Jurkat, Clone E6-1 (cell line): ENCODE data around the gene RPGRIP1.
A peak's percentile ranks its signal among the peaks of the same experiment; 100 is the strongest.
"Not testable (repeated sequence)": the region's sequence is repeated elsewhere in the genome, so short reads cannot be mapped to it uniquely, and the experiment has no call there.

Experiments
- DNase-seq: peaks from one replicate; pipeline ENCODE4 v3.0.0-alpha.2; 2011; ENCODE audit warnings: low read depth, low spot score
- H3K4me3 ChIP-seq: 2 replicates; pipeline ENCODE4 v1.5.1; 2011; ENCODE audit warnings: mild to moderate bottlenecking, low read length, control low read depth, moderate library complexity

RPGRIP1 gene

GRCh38 chr14:21257394-21257909 lies 22.4 kb upstream of the RPGRIP1 start:
- no peak overlapping the region for H3K4me3 ChIP-seq
- no peak for DNase-seq

DNA sequence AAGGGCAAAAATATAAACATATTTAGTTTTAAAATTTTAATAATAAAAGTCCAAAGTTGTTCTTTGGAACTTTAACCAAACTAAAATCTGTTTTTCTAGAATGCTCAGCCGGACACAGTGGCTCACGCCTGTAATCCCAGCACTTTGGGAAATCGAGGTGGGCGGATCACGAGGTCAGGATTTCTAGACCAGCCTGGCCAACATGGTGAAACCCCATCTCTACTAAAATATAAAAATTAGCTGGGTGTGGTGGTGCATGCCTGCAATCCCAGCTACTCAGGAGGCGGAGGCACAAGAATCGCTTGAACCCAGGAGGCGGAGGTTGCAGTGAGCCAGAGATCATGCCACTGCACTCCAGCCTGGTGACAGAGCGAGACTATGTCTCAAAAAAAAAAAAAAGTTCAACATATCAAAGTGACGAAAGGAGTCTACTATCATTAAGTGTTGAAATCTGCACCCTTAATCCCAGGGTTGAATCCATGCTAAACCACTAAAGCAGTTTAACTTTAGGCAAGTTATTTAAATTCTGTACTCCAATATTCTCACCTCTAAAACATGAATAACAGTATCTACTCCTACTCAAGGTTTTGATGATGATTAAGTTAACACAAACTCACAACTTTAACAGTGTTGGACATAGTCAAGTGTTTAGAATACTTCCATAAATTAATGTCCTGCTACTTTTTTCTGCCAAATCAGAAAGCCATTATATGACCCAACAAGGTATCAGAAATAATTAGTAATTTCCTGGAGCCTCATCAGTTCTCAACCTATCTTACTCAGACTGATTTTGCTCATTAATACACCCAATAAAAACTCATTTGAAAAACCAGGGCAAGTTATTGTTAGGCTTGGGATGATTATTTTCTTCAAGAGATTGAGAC lies 21.6 kb upstream of the RPGRIP1 start:
- no peak for DNase-seq
- H3K4me3 ChIP-seq: no peak overlapping the region

GRCh38 chr14:21258889-21259787 lies 20.7 kb upstream of the RPGRIP1 start:
- no peak overlapping the region for H3K4me3 ChIP-seq
- DNase-seq: no peak

- H3K4me3 ChIP-seq: no peak overlapping the region
- no peak for DNase-seq
Observed at GRCh38 chr14:21261824-21262223, 18.1 kb upstream of the RPGRIP1 start.

DNA sequence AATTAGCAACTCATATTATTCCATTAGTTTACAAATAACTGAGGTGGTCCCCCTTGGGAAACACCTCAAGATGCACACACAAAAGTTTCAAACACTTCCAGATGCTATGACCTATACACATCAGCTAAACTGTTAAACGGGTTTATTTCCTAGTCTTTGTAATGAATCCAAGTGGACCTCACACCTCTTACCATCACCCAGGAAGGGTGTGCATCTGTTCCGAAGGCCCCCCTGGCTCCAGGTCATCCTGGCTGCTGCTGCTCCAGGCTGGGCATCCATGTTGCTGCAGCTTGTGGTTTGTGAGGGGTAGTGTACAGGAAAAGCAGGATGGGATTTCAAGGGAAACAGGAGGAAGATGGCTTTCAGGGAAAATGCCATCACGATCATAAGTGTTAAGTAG lies 17.5 kb upstream of the RPGRIP1 start:
- H3K4me3 ChIP-seq: no peak overlapping the region
- DNase-seq: no peak

DNA sequence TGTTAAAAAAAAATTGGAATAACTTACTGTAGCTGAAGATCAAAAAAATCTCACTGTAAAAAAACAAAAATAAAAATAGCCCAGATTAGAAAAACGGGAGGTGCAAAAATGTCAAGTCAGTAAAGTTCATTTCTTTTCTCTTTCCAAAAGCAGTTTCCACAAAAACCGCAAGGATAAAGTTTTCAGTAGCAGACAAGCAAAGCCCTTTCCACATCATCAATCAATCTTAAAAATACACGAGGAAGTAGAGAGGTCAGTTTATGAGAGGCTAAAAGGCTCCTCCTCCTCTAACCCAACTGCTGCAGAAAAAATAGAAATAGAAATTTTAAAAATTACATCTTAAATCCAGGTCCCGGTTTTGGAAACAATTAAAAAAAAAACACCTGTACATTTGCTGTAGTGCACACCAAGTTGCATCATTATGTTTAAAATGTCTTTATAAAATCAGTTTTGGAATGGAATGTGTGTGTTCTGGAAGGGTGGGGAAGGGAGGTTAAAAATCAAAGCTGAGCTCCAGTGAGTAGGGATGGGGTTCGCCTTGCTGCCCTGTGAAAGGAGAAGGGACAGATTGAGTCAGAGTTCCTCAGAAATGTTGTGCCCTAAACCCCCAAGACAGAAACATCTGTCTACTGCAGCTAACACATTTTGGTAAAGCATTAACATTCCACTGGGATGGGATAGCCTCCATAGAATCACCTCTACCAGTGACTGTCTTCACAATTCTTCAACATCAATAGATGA lies 16.4 kb upstream of the RPGRIP1 start:
- DNase-seq: no peak
- no peak overlapping the region for H3K4me3 ChIP-seq

- no peak for DNase-seq
- no peak overlapping the region for H3K4me3 ChIP-seq
Observed at GRCh38 chr14:21264025-21264801, 15.7 kb upstream of the RPGRIP1 start.

DNA sequence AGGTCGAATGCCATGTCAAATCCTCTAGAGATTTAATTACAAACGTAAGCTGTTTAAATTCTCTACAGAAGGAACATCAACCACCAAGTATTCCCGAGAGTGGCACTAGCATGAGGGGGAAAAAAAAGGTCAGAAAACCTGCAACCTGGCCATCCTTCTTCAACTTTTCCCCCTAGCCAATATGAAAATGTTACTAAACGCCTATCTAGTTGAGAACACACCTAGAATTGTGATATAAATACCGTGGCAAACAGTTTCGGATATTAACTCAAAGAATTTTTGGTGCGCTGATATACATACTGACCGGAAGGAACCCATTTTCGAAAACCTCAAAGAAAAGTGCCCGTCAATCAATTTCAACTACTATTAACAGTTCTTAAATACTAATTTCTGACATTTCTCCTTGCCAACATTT lies 12.4 kb upstream of the RPGRIP1 start:
- DNase-seq: no peak
- H3K4me3 ChIP-seq: peak overlapping the region; percentile 83

GRCh38 chr14:21267886-21268616 lies 11.8 kb upstream of the RPGRIP1 start:
- H3K4me3 ChIP-seq: peak overlapping the region; percentile 83
- DNase-seq: no peak

GRCh38 chr14:21268617-21269251 lies 11.1 kb upstream of the RPGRIP1 start:
- H3K4me3 ChIP-seq: peak overlapping the region; percentile 83
- DNase-seq: peak; percentile 66

DNA sequence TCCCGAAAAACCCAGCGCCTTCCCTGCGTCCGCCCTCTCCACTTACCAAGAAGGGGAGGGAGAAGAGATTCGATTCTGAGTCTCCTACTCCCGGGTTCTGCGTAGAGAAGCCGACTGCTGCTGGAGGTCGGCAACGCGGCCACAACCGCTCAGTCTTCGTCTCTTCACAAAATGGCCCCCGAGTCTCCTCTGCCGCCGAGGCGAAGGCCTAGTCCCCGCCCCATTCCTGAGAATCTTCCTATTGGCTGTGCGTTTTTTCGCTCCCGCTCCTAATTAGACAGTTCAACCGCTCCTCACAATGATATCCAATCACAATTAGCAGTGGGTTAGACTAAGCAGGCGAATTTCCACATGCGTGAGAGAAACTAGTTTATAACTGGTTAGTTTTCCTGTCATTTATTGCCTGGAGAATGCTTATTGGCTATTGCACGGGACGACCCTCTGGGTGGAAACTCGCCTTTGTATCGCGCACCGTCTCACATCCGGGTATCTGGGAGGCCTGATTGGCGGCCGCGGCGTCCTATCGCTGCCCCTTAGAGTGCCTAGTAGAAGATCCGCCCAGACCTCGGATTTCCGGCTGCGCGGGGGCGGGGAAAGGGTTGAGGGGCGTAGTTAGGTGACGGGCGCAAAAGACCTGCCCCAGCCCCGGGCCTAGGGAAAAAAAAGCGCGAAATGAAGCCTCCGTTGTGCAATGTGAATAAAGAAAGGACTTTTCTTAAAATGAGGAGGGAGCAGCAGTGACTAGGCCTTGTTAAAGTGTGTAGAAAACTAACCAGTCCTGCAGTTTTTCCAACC lies 10.4 kb upstream of the RPGRIP1 start, which contains the start of gene HNRNPC:
TSS of gene HNRNPC (minus strand) at position 191 of the 795 bp plus-strand sequence. CDS start 35,249 bp downstream, outside the sequence.
- DNase-seq: peak; percentile 100
- H3K4me3 ChIP-seq: peak within 1 kb of the TSS; percentile 83

GRCh38 chr14:21272661-21273060 lies 7.2 kb upstream of the RPGRIP1 start:
- not testable (repeated sequence) for DNase-seq, H3K4me3 ChIP-seq

- no peak overlapping the region for H3K4me3 ChIP-seq
- peak; percentile 49 for DNase-seq
Observed at GRCh38 chr14:21275261-21275858, 4.5 kb upstream of the RPGRIP1 start.

- no peak overlapping the region for H3K4me3 ChIP-seq
- no peak for DNase-seq
Observed at GRCh38 chr14:21278632-21279031, 1.3 kb upstream of the RPGRIP1 start.

GRCh38 chr14:21281917-21282316 lies 2.0 kb downstream of the RPGRIP1 start:
- not testable (repeated sequence) for H3K4me3 ChIP-seq, DNase-seq

GRCh38 chr14:21286516-21286915 lies 6.6 kb downstream of the RPGRIP1 start:
- DNase-seq, H3K4me3 ChIP-seq: not testable (repeated sequence)
